Astrocyte (in vitro differentiated cells and primary cell): ENCODE results near the gene OPRL1. TPM values are rescaled to one million over a fixed set of nuclear protein-coding genes. Genes with fewer than 3 reads are reported as not detected.
"Not testable (repeated sequence)": the region's sequence is repeated elsewhere in the genome, so short reads cannot be mapped to it uniquely, and the experiment has no call there.

ENCODE experiments used
- DNase-seq: peaks from one replicate; pipeline ENCODE4 v3.0.0-alpha.2; 2010; ENCODE audit warnings: low read depth
- FAIRE-seq: peaks from 2 replicates; lab custom pipeline; 2011; peaks lifted over from hg19 to GRCh38; lab: Jason Lieb, UNC
- H2AFZ ChIP-seq: 2 replicates; pipeline ENCODE4 v1.6.0; 2012; ENCODE audit warnings: low read depth, low read length, inconsistent platforms
- H3K27ac ChIP-seq: 2 replicates; pipeline ENCODE4 v1.5.1; 2011; ENCODE audit warnings: low read depth, low read length, inconsistent platforms
- H3K27me3 ChIP-seq: 2 replicates; pipeline ENCODE4 v1.6.0; 2011; ENCODE audit warnings: low read length, inconsistent platforms; ENCODE audit not compliant: insufficient read depth
- H3K36me3 ChIP-seq: 2 replicates; pipeline ENCODE4 v1.5.1; 2011; ENCODE audit warnings: low read length, inconsistent platforms; ENCODE audit not compliant: insufficient read depth
- H3K4me1 ChIP-seq: 2 replicates; pipeline ENCODE4 v1.5.1; 2011; ENCODE audit warnings: low read length, inconsistent platforms; ENCODE audit not compliant: insufficient read depth
- H3K4me2 ChIP-seq: 2 replicates; pipeline ENCODE4 v1.6.0; 2012; ENCODE audit warnings: low read length, inconsistent platforms
- H3K4me3 ChIP-seq: 2 replicates; pipeline ENCODE4 v1.5.1; 2011; ENCODE audit warnings: low read depth, mild to moderate bottlenecking, low read length, inconsistent platforms; ENCODE audit not compliant: insufficient read depth
- H3K79me2 ChIP-seq: 2 replicates; pipeline ENCODE4 v1.6.0; 2012; ENCODE audit warnings: mild to moderate bottlenecking, low read length, inconsistent platforms; ENCODE audit not compliant: insufficient read depth
- H3K9ac ChIP-seq: 2 replicates; pipeline ENCODE4 v1.6.0; 2012; ENCODE audit warnings: mild to moderate bottlenecking, low read length, inconsistent platforms
- H3K9me3 ChIP-seq: 2 replicates; pipeline ENCODE4 v1.5.1; 2012; ENCODE audit warnings: low read depth, mild to moderate bottlenecking, low read length, inconsistent platforms; ENCODE audit not compliant: insufficient read depth
- H4K20me1 ChIP-seq: 2 replicates; pipeline ENCODE4 v1.6.0; 2012; ENCODE audit warnings: low read length, inconsistent platforms; ENCODE audit not compliant: insufficient read depth
- H3K27ac Mint-ChIP-seq: one replicate; pipeline ENCODE4 v1.8.0; 2021; ENCODE audit warnings: mild to moderate bottlenecking, mixed read lengths; ENCODE audit not compliant: unreplicated experiment
- H3K27me3 Mint-ChIP-seq: one replicate; pipeline ENCODE4 v1.8.0; 2021; ENCODE audit warnings: low read depth, mixed read lengths; ENCODE audit not compliant: unreplicated experiment
- H3K36me3 Mint-ChIP-seq: one replicate; pipeline ENCODE4 v1.8.0; 2021; ENCODE audit warnings: low read depth, mixed read lengths; ENCODE audit not compliant: unreplicated experiment
- H3K4me1 Mint-ChIP-seq: one replicate; pipeline ENCODE4 v1.8.0; 2021; ENCODE audit warnings: low read depth, mixed read lengths; ENCODE audit not compliant: unreplicated experiment
- H3K4me3 Mint-ChIP-seq: one replicate; pipeline ENCODE4 v1.8.0; 2021; ENCODE audit warnings: mild to moderate bottlenecking, moderate library complexity, mixed read lengths; ENCODE audit not compliant: unreplicated experiment
- H3K9me3 Mint-ChIP-seq: one replicate; pipeline ENCODE4 v1.8.0; 2021; ENCODE audit warnings: mild to moderate bottlenecking, mixed read lengths; ENCODE audit not compliant: unreplicated experiment
- CTCF ChIP-seq: IDR thresholded peaks from 2 replicates; pipeline ENCODE4 v1.5.1; 2011; ENCODE audit warnings: low read depth, mild to moderate bottlenecking, inconsistent platforms, low read length, moderate library complexity; ENCODE audit not compliant: insufficient read depth
- EZH2 ChIP-seq: IDR thresholded peaks from 2 replicates; pipeline ENCODE4 v1.6.1; 2012; ENCODE audit warnings: mild to moderate bottlenecking, low read length, inconsistent platforms; ENCODE audit not compliant: insufficient read depth
- total RNA-seq: library from RNA; stranded (reverse); gene quantifications from 2 replicates; pipeline ENCODE4 v1.2.1, GENCODE V29; 2021

The OPRL1 gene
- total RNA-seq, 1 donor from 2014 or later: 2.8 TPM

GRCh38 chr20:64116541-64117431 is 36.9 kb downstream of the OPRL1 start:
- Mint-ChIP-seq H3K36me3 (peaks cover 4% of the 10 kb centered on the region), H3K4me1 (peaks cover 3% of the 10 kb centered on the region), H3K27me3 (peaks cover 35% of the 10 kb centered on the region), H3K27ac (no peak overlapping the region), H3K9me3 (no peaks in the 10 kb centered on the region), H3K4me3 (no peak overlapping the region)
- TF ChIP-seq EZH2: no peak
- no peak for TF ChIP-seq CTCF
- Histone ChIP-seq H3K9me3 (no peaks in the 10 kb centered on the region), H3K4me2 (no peak overlapping the region), H3K27me3 (peaks cover 13% of the 10 kb centered on the region), H4K20me1 (no peaks in the 10 kb centered on the region), H2AFZ (no peak overlapping the region), H3K79me2 (no peaks in the 10 kb centered on the region), H3K4me3 (no peak overlapping the region), H3K4me1 (no peaks in the 10 kb centered on the region), H3K9ac (no peak overlapping the region), H3K27ac (no peak overlapping the region), H3K36me3 (no peaks in the 10 kb centered on the region)
- DNase-seq (no peak), FAIRE-seq (no peak)

GRCh38 chr20:64117432-64117777 is 37.5 kb downstream of the OPRL1 start:
- not testable (repeated sequence) for H3K4me3 Mint-ChIP-seq, H3K9ac ChIP-seq, DNase-seq, H3K4me1 ChIP-seq, H3K27ac ChIP-seq, H3K9me3 Mint-ChIP-seq, H3K9me3 ChIP-seq, H3K27ac Mint-ChIP-seq, FAIRE-seq, H4K20me1 ChIP-seq, H2AFZ ChIP-seq, H3K4me2 ChIP-seq, H3K4me1 Mint-ChIP-seq, H3K36me3 Mint-ChIP-seq, H3K79me2 ChIP-seq, H3K4me3 ChIP-seq, H3K36me3 ChIP-seq
- H3K27me3 Mint-ChIP-seq: peaks cover 33% of the 10 kb centered on the region
- H3K27me3 ChIP-seq: peaks cover 15% of the 10 kb centered on the region

- no peaks in the 10 kb centered on the region for H3K36me3 ChIP-seq
- no peaks in the 10 kb centered on the region for H3K9me3 ChIP-seq
- no peaks in the 10 kb centered on the region for H3K4me1 ChIP-seq
- H3K9me3 Mint-ChIP-seq: peaks cover 5% of the 10 kb centered on the region
- no peak overlapping the region for H3K4me3 ChIP-seq
- no peak for FAIRE-seq
- no peak overlapping the region for H3K27ac ChIP-seq
- H3K4me3 Mint-ChIP-seq: no peak overlapping the region
- peaks cover 23% of the 10 kb centered on the region for H3K27me3 ChIP-seq
- DNase-seq: no peak
- H3K27me3 Mint-ChIP-seq: peaks cover 32% of the 10 kb centered on the region
- no peak overlapping the region for H3K27ac Mint-ChIP-seq
- H2AFZ ChIP-seq: no peak overlapping the region
- H4K20me1 ChIP-seq: no peaks in the 10 kb centered on the region
- no peak for TF ChIP-seq CTCF
- no peak for TF ChIP-seq EZH2
- H3K79me2 ChIP-seq: no peaks in the 10 kb centered on the region
- no peak overlapping the region for H3K9ac ChIP-seq
- no peaks in the 10 kb centered on the region for H3K4me1 Mint-ChIP-seq
- peaks cover 4% of the 10 kb centered on the region for H3K36me3 Mint-ChIP-seq
- no peak overlapping the region for H3K4me2 ChIP-seq
Measured at GRCh38 chr20:64119301-64119680, 39.4 kb downstream of the OPRL1 start.
